Neural progenitor cell (in vitro differentiated cells): Measurements from ENCODE around the gene MVD. TPM values are rescaled to one million over a fixed set of nuclear protein-coding genes. Genes with fewer than 3 reads are reported as not detected.

Experiments used
- DNase-seq: peaks from one replicate; pipeline ENCODE4 v3.0.0-alpha.2; 2016; ENCODE audit warnings: low spot score
- H2AFZ ChIP-seq: fragments of 200-600 bp; sonication (generic); replicated peaks from 2 replicates; pipeline ENCODE4 v1.6.1; 2016; ENCODE audit warnings: antibody characterized with exemption
- H3F3A ChIP-seq: fragments of 200-600 bp; sonication (generic); 2 replicates; pipeline ENCODE4 v1.6.1; 2016; ENCODE audit warnings: antibody characterized with exemption, low read depth
- H3K27ac ChIP-seq: fragments of 200-600 bp; sonication (generic); 2 replicates; pipeline ENCODE4 v1.5.1; 2016; ENCODE audit warnings: mild to moderate bottlenecking
- H3K27me3 ChIP-seq: fragments of 200-600 bp; sonication (generic); 2 replicates; pipeline ENCODE4 v1.6.1; 2016; ENCODE audit warnings: mild to moderate bottlenecking, moderate library complexity
- H3K36me3 ChIP-seq: fragments of 200-600 bp; sonication (generic); 2 replicates; pipeline ENCODE4 v1.5.1; 2016
- H3K4me1 ChIP-seq: fragments of 200-600 bp; sonication (generic); 2 replicates; pipeline ENCODE4 v1.6.1; 2016; ENCODE audit warnings: mixed run types
- H3K4me2 ChIP-seq: fragments of 200-600 bp; sonication (generic); 2 replicates; pipeline ENCODE4 v1.6.1; 2016
- H3K4me3 ChIP-seq: fragments of 200-600 bp; sonication (generic); 2 replicates; pipeline ENCODE4 v1.5.1; 2016
- H3K79me2 ChIP-seq: fragments of 200-600 bp; sonication (generic); 2 replicates; pipeline ENCODE4 v1.6.1; 2016; ENCODE audit warnings: low read depth
- H3K9ac ChIP-seq: fragments of 200-600 bp; sonication (generic); 2 replicates; pipeline ENCODE4 v1.6.1; 2016
- H3K9me3 ChIP-seq: fragments of 200-600 bp; sonication (generic); 2 replicates; pipeline ENCODE4 v1.5.1; 2016; ENCODE audit warnings: low read depth
- H4K20me1 ChIP-seq: fragments of 200-600 bp; sonication (generic); 2 replicates; pipeline ENCODE4 v1.6.1; 2016; ENCODE audit warnings: low read depth
- H3K27ac Mint-ChIP-seq: 3 replicates; pipeline ENCODE4 v1.8.0; 2021; ENCODE audit warnings: mixed read lengths
- H3K27me3 Mint-ChIP-seq: 2 replicates; pipeline ENCODE4 v1.8.0; 2022; ENCODE audit warnings: low read depth, mild to moderate bottlenecking, inconsistent platforms, moderate library complexity, mixed read lengths; ENCODE audit not compliant: insufficient read depth
- H3K36me3 Mint-ChIP-seq: 3 replicates; pipeline ENCODE4 v1.8.0; 2021; ENCODE audit warnings: mixed read lengths
- H3K4me1 Mint-ChIP-seq: 3 replicates; pipeline ENCODE4 v1.8.0; 2021; ENCODE audit warnings: mixed read lengths
- H3K4me3 Mint-ChIP-seq: 3 replicates; pipeline ENCODE4 v1.8.0; 2021; ENCODE audit warnings: mild to moderate bottlenecking, moderate library complexity, mixed read lengths
- H3K9me3 Mint-ChIP-seq: 3 replicates; pipeline ENCODE4 v1.8.0; 2020; ENCODE audit warnings: mixed read lengths
- EZH2 ChIP-seq: fragments of 200-600 bp; sonication (generic); IDR thresholded peaks from 2 replicates; pipeline ENCODE4 v1.6.1; 2017; ENCODE audit warnings: antibody characterized with exemption, mild to moderate bottlenecking, moderate library complexity
- EZH2phosphoT487 ChIP-seq: fragments of 200-600 bp; sonication (generic); IDR thresholded peaks from 2 replicates; pipeline ENCODE4 v1.6.1; 2017; ENCODE audit warnings: antibody characterized with exemption
- total RNA-seq: library from RNA; depleted of rRNA; stranded (reverse); fragments of >200 nt; gene quantifications from 2 replicates; pipeline ENCODE4 v1.2.3, GENCODE V29; 2015; ENCODE audit warnings: low replicate concordance
- TF ChIP-seq, protein P1 (sequence below): fragments of 200-600 bp; sonication (generic); IDR thresholded peaks from 2 replicates; pipeline ENCODE4 v1.5.1; 2017; ENCODE audit warnings: antibody characterized with exemption, mild to moderate bottlenecking

Gene MVD
- total RNA-seq, 1 donor from 2014 or later: 12.7 TPM

DNA sequence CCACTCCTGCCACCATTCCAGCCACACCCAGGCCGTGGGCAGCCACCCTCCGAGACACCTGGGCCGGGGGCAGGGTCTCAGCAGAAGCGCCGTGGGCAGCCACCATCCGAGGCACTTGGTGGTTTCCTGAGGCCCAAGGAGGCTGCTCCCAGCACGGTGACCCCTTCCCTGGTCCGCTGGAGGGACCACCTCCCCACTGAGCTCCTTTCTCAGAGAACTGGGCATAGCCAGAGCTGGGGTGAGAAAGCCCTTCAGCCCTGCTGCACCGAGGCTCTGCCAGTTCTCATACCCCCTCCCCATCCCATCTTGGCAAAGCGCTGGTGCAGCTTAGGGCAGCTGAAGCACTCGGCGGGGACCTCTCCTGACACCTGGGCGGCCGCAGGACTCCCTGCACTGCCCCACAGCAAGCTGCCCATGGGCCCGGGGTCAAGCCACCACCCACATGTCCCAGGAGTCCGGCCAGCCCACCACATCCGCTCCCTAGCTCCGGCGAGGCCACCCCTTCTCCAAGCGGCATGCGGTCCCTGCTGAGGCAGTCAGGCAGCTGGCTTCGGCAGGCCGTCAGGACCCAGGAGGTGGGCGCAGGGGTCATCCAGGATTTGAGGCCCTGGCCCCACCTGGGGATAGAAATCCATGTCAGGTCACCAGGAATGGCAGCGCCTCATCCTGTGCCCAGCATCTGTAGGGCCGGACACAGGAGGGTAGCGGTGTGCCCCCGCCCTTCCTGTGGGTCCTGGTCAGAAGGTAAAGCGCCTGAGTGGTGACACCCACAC, 10.7 kb downstream of the MVD start:
- no peak overlapping the region for H3K4me3 Mint-ChIP-seq
- Histone ChIP-seq H3K27ac (no peak overlapping the region), H3K9me3 (no peaks in the 10 kb centered on the region), H3K4me1 (peaks cover 10% of the 10 kb centered on the region), H3K4me2 (no peak overlapping the region), H3K9ac (no peak overlapping the region), H4K20me1 (peaks cover 20% of the 10 kb centered on the region), H3F3A (peaks cover 6% of the 10 kb centered on the region), H3K79me2 (peaks cover 8% of the 10 kb centered on the region), H3K27me3 (no peaks in the 10 kb centered on the region), H3K36me3 (no peaks in the 10 kb centered on the region), H3K4me3 (no peak overlapping the region), H2AFZ (no peak overlapping the region)
- peaks cover 14% of the 10 kb centered on the region for H3K4me1 Mint-ChIP-seq
- H3K9me3 Mint-ChIP-seq: no peaks in the 10 kb centered on the region
- H3K36me3 Mint-ChIP-seq: peaks cover 2% of the 10 kb centered on the region
- TF ChIP-seq EZH2 (no peak), EZH2phosphoT487 (no peak)
- TF ChIP-seq, protein P1, sequence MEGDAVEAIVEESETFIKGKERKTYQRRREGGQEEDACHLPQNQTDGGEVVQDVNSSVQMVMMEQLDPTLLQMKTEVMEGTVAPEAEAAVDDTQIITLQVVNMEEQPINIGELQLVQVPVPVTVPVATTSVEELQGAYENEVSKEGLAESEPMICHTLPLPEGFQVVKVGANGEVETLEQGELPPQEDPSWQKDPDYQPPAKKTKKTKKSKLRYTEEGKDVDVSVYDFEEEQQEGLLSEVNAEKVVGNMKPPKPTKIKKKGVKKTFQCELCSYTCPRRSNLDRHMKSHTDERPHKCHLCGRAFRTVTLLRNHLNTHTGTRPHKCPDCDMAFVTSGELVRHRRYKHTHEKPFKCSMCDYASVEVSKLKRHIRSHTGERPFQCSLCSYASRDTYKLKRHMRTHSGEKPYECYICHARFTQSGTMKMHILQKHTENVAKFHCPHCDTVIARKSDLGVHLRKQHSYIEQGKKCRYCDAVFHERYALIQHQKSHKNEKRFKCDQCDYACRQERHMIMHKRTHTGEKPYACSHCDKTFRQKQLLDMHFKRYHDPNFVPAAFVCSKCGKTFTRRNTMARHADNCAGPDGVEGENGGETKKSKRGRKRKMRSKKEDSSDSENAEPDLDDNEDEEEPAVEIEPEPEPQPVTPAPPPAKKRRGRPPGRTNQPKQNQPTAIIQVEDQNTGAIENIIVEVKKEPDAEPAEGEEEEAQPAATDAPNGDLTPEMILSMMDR: no peak
- DNase-seq: no peak
- H3K27ac Mint-ChIP-seq: no peak overlapping the region
- H3K27me3 Mint-ChIP-seq: peaks cover 7% of the 10 kb centered on the region

DNA sequence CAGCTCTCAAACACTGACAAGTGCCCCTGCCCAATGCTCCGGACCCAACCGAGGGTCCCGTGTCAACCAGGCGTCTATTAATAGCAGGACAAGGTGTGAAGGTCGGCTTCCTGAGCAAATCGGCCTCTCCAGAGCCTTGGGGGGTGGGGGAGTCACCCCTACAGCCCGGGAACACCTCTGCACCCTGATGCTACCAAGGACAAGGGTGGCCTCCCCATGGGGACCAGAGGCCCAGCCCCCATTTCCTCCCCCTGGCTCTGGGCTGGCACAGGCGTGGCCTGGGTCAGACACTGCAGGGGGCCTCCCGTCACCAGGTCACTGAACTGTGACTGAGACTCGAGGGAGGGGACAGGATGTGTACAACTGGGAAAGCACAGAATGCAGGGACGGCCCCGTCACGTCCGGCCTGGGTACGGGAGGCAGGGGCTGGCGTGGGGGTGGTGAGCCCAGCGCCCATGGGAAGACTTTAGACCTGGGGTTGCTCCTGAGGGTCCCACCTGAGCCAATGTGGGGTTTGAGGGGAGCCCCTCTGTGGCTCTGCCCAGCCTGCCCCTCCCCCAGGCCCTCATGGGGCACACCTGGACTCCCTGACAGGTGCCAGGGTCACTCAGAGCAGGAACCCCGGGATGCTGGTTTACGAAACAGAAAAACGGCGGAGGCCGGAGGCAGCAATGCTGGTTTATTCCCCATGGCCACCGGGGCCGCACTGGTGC, 11.5 kb downstream of the MVD start:
- no peak overlapping the region for H3K27ac ChIP-seq
- no peak overlapping the region for H2AFZ ChIP-seq

DNA sequence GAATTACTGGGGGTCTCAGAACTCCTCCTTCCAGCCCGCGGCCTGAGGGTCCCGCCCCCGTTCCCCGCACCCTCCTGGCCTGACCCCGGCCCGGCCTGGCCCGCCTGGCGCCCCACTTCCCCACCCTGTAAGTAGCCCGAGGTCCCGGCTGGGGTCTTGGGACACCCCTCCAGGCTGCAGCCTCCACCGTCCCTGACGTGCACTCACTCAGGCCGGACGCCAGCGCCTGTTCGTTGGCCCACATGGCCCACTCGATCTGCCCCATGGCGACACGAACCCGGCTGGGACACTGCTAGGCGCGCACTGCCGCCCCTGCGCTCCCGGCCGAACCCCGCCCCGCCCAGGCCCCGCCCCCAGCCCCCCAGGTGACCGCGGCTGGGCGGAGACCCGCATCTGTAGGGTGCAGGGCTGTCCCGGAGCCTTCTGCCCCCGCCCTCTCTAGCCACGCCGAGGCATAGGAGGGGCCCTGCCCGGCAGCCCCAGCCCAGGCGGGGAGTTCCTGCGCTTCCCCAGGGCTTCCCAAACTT, 12.1 kb downstream of the MVD start, which contains the start of gene CYBA:
TSS of gene CYBA (minus strand) at position 305 of the 527 bp plus-strand sequence. CDS start at position 265, 40 bp downstream.
- peaks cover 20% of the 10 kb centered on the region for H4K20me1 ChIP-seq
- no peaks in the 10 kb centered on the region for H3K36me3 ChIP-seq
- peak; percentile 72 for DNase-seq
- peak within 1 kb of the TSS; percentile 95 for H3K4me2 ChIP-seq
- no peaks in the 10 kb centered on the region for H3K27me3 ChIP-seq
- TF ChIP-seq, protein P1: no peak
- no peak for TF ChIP-seq EZH2phosphoT487
- no peak for TF ChIP-seq EZH2
- no peaks in the 10 kb centered on the region for H3K9me3 ChIP-seq
- no peak within 1 kb of the TSS for H3K27ac ChIP-seq
- Mint-ChIP-seq H3K4me3 (peak within 1 kb of the TSS; percentile 84), H3K36me3 (peaks cover 2% of the 10 kb centered on the region), H3K27me3 (peaks cover 7% of the 10 kb centered on the region), H3K9me3 (no peaks in the 10 kb centered on the region), H3K27ac (no peak within 1 kb of the TSS), H3K4me1 (peaks cover 14% of the 10 kb centered on the region)
- peaks cover 8% of the 10 kb centered on the region for H3K79me2 ChIP-seq
- H3F3A ChIP-seq: peaks cover 6% of the 10 kb centered on the region
- H2AFZ ChIP-seq: no peak within 1 kb of the TSS
- H3K4me1 ChIP-seq: peaks cover 10% of the 10 kb centered on the region
- peak within 1 kb of the TSS; percentile 79 for H3K4me3 ChIP-seq
- H3K9ac ChIP-seq: peak within 1 kb of the TSS; percentile 48

More for the DNA sequence above, 11.5 kb downstream of the MVD start:
- Mint-ChIP-seq H3K36me3 (peaks cover 2% of the 10 kb centered on the region), H3K27me3 (peaks cover 7% of the 10 kb centered on the region), H3K9me3 (no peaks in the 10 kb centered on the region), H3K27ac (no peak overlapping the region), H3K4me3 (peak overlapping the region; percentile 84), H3K4me1 (peaks cover 14% of the 10 kb centered on the region)
- Histone ChIP-seq H3K79me2 (peaks cover 8% of the 10 kb centered on the region), H3K27me3 (no peaks in the 10 kb centered on the region), H3K9ac (no peak overlapping the region), H3F3A (peaks cover 6% of the 10 kb centered on the region), H3K4me1 (peaks cover 10% of the 10 kb centered on the region), H3K36me3 (no peaks in the 10 kb centered on the region), H3K4me2 (peak overlapping the region; percentile 95), H3K4me3 (peak overlapping the region; percentile 79), H4K20me1 (peaks cover 20% of the 10 kb centered on the region), H3K9me3 (no peaks in the 10 kb centered on the region)
- TF ChIP-seq, protein P1: no peak
- TF ChIP-seq EZH2 (no peak), EZH2phosphoT487 (no peak)
- DNase-seq: peak; percentile 47
